Measurements from ENCODE around the gene CFLAR.

GRCh38 chr2:201136889-201137321 lies 20.9 kb downstream of the CFLAR start:
- TF ChIP-seq, protein P1, sequence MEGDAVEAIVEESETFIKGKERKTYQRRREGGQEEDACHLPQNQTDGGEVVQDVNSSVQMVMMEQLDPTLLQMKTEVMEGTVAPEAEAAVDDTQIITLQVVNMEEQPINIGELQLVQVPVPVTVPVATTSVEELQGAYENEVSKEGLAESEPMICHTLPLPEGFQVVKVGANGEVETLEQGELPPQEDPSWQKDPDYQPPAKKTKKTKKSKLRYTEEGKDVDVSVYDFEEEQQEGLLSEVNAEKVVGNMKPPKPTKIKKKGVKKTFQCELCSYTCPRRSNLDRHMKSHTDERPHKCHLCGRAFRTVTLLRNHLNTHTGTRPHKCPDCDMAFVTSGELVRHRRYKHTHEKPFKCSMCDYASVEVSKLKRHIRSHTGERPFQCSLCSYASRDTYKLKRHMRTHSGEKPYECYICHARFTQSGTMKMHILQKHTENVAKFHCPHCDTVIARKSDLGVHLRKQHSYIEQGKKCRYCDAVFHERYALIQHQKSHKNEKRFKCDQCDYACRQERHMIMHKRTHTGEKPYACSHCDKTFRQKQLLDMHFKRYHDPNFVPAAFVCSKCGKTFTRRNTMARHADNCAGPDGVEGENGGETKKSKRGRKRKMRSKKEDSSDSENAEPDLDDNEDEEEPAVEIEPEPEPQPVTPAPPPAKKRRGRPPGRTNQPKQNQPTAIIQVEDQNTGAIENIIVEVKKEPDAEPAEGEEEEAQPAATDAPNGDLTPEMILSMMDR (IDR thresholded peaks at IDR 0.05) = no peak
- no peak for TF ChIP-seq POLR2A (IDR thresholded peaks at IDR 0.05)
